Activated CD4-positive, CD25-positive, alpha-beta regulatory T cell treated with anti-CD3 and anti-CD28 coated beads, Interleukin-2, amount 50 U/mL, for 24 hours (primary cell): Measurements from ENCODE around the gene SEC31B.

ENCODE experiments used
- ATAC-seq, 2 donors: fragments of 150-1000 bp; cut with Tn5 transposase; one replicate each; pipeline ENCODE4 v1.10.0; 2021; ENCODE audit warnings: mild to moderate bottlenecking in 1 of 2, moderate library complexity in 1 of 2

SEC31B gene

GRCh38 chr10:100489396-100489795 is 30.3 kb downstream of the SEC31B start:
- ATAC-seq: no peak

- no peak for ATAC-seq
Observed at GRCh38 chr10:100487529-100487928, 32.1 kb downstream of the SEC31B start.

- no peak for ATAC-seq
Observed at GRCh38 chr10:100485801-100486495, 33.7 kb downstream of the SEC31B start.

GRCh38 chr10:100485366-100485765 is 34.3 kb downstream of the SEC31B start:
- ATAC-seq: no peak

- ATAC-seq: no peak
Observed at GRCh38 chr10:100483876-100484666, 35.6 kb downstream of the SEC31B start.

GRCh38 chr10:100482834-100483185 is 36.9 kb downstream of the SEC31B start:
- no peak for ATAC-seq

- ATAC-seq: peak; percentile 55 to 63
Observed at GRCh38 chr10:100482181-100482833, 37.4 kb downstream of the SEC31B start.

- ATAC-seq: peak; percentile 97 to 99
Observed at GRCh38 chr10:100481462-100482081, 38.1 kb downstream of the SEC31B start.

- ATAC-seq: no peak
Observed at GRCh38 chr10:100480002-100480401, 39.7 kb downstream of the SEC31B start.

GRCh38 chr10:100479037-100479436 is 40.6 kb downstream of the SEC31B start:
- ATAC-seq: no peak

- no peak for ATAC-seq
Observed at GRCh38 chr10:100477970-100478369, 41.7 kb downstream of the SEC31B start.

- ATAC-seq: no peak
Observed at GRCh38 chr10:100470367-100470766, 49.3 kb downstream of the SEC31B start.

- no peak for ATAC-seq
Observed at GRCh38 chr10:100469756-100470155, 49.9 kb downstream of the SEC31B start.

GRCh38 chr10:100468978-100469377 is 50.7 kb downstream of the SEC31B start:
- ATAC-seq: no peak

GRCh38 chr10:100468322-100468721 is 51.3 kb downstream of the SEC31B start:
- ATAC-seq: no peak

GRCh38 chr10:100462709-100463108 is 57.0 kb downstream of the SEC31B start, which contains the start of gene WNT8B:
Gene WNT8B, plus strand, starts transcription at chr10:100463009. Its CDS starts 160 bp downstream, at chr10:100463169.
- ATAC-seq: no peak

GRCh38 chr10:100448951-100449350 is 70.7 kb downstream of the SEC31B start:
- ATAC-seq: no peak

GRCh38 chr10:100447663-100448062 is 72.0 kb downstream of the SEC31B start:
- ATAC-seq: no peak

- no peak for ATAC-seq
Observed at GRCh38 chr10:100446130-100446761, 73.4 kb downstream of the SEC31B start.

GRCh38 chr10:100442548-100442947 is 77.1 kb downstream of the SEC31B start:
- no peak for ATAC-seq

GRCh38 chr10:100438674-100439315 is 80.9 kb downstream of the SEC31B start:
- no peak for ATAC-seq
